NT2/D1 (cell line): ENCODE data around the gene FCRL6.

ENCODE experiments used
- SUZ12 ChIP-seq: IDR thresholded peaks from 2 replicates; pipeline ENCODE4 v1.6.1; 2011; ENCODE audit not compliant: insufficient read length, insufficient read depth; ENCODE audit errors: extremely low read depth
- YY1 ChIP-seq: IDR thresholded peaks from 2 replicates; pipeline ENCODE4 v1.6.1; 2011; ENCODE audit not compliant: insufficient read length, insufficient read depth
- ZNF274 ChIP-seq: IDR thresholded peaks from 2 replicates; pipeline ENCODE4 v1.6.1; 2011; ENCODE audit warnings: mild to moderate bottlenecking, low read depth, low read length

DNA sequence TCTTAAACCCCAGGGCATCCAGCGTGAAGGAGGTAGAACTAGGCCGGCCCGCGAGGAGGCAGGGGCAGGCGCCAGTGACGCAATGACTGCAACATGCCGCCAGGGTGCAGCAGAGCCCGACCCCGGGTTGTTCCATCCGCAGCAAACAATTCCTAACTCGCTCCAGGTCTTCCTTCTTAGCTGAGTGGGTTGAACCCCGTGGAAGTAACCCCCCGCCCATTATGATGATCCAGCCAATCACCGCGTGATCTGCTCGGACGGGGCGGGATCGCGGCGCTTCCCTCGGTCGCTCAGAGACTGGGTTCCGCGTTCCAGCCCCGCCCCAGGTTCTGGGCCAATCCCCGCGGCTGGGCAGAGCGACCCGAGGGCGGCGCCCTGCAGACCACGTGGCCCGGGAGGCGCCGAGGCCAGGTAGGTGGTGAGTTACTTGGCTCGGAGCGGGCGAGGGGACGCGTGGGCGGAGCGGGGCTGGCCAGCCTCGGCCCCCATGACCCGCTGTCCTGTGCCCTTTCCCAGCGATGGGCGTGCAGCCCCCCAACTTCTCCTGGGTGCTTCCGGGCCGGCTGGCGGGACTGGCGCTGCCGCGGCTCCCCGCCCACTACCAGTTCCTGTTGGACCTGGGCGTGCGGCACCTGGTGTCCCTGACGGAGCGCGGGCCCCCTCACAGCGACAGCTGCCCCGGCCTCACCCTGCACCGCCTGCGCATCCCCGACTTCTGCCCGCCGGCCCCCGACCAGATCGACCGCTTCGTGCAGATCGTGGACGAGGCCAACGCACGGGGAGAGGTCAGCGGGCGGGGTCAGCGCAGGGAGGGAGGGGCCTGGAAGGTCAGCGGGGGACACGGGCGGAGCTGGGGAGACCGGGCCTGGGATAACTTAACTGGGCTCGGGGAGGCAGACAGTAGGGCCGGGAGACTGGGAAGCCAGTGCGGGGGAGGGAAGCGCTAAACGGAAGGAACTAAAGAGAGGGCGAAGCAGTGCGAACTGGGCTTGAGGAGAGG, 21.3 kb upstream of the FCRL6 start, which contains the start of gene DUSP23:
- TF ChIP-seq YY1 (no peak), SUZ12 (no peak), ZNF274 (no peak)
